Omental fat pad (tissue), 4 donors: Measurements from ENCODE around the gene HSPB3. TPM values are rescaled to one million over a fixed set of nuclear protein-coding genes. Genes with fewer than 3 reads are reported as not detected.
A peak's percentile ranks its signal among the peaks of the same experiment; 100 is the strongest.

Experiments
- ATAC-seq: fragments of 150-250 bp; one replicate; pipeline ENCODE4 v1.9.1; 2016; ENCODE audit warnings: mild to moderate bottlenecking, moderate library complexity; ENCODE audit not compliant: low FRiP score
- DNase-seq: peaks from one replicate; pipeline ENCODE4 v3.0.0-alpha.2; 2019; ENCODE audit warnings: low spot score
- total RNA-seq, 4 donors: library from RNA; depleted of rRNA; stranded (reverse); fragments of >200 nt; gene quantifications; one replicate each; pipeline ENCODE4 v1.1.0, GENCODE V29; 2016
- TF ChIP-seq, protein P1 (sequence below), 3 donors: fragments of 450-650 bp; IDR thresholded peaks; one replicate each; pipeline ENCODE4 v1.5.1; 2016 to 2017; ENCODE audit warnings: antibody characterized with exemption in 3 of 3, mild to moderate bottlenecking in 3 of 3, moderate library complexity in 2 of 3

HSPB3 gene
- total RNA-seq, 4 donors from 2014 or later = not detected

DNA sequence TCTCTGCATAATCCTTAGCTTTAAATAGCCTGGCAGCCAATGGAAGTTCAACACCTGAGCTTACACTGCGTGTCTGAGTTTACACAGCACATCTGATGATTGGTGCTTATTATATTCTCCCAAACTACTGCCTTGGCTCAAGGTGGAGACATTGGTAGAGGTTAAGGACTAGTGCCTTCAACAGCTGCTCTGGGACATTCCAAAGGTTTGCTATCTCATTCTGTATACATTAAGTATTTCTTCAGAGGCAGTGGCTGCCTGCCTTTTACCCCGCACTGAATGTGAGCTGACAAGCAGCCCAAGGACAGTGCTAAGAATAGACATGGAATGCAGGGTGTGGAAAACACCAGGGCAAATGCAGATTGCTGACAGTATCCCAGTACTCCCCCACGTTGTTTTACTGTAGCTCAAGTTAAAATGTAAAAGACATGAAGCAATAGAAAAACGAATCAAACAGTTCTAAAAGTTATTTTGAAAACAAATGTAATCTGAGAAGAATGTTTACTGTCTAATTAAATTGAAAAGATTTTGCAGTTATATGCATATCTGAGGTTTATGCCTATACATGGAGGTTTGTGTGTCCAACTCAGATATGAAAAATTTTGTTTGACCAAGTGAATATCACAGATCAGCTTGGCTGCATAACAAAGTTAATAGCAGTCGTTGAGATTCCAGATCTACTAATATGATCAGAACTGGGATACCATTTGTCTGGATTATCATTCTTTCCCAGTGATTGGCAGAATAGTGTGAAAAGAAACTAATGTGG is 1.8 kb downstream of the HSPB3 start:
- peak; percentile 31 for ATAC-seq
- DNase-seq = no peak
- TF ChIP-seq, protein P1, sequence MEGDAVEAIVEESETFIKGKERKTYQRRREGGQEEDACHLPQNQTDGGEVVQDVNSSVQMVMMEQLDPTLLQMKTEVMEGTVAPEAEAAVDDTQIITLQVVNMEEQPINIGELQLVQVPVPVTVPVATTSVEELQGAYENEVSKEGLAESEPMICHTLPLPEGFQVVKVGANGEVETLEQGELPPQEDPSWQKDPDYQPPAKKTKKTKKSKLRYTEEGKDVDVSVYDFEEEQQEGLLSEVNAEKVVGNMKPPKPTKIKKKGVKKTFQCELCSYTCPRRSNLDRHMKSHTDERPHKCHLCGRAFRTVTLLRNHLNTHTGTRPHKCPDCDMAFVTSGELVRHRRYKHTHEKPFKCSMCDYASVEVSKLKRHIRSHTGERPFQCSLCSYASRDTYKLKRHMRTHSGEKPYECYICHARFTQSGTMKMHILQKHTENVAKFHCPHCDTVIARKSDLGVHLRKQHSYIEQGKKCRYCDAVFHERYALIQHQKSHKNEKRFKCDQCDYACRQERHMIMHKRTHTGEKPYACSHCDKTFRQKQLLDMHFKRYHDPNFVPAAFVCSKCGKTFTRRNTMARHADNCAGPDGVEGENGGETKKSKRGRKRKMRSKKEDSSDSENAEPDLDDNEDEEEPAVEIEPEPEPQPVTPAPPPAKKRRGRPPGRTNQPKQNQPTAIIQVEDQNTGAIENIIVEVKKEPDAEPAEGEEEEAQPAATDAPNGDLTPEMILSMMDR (IDR thresholded peaks at IDR 0.05) = no peak

DNA sequence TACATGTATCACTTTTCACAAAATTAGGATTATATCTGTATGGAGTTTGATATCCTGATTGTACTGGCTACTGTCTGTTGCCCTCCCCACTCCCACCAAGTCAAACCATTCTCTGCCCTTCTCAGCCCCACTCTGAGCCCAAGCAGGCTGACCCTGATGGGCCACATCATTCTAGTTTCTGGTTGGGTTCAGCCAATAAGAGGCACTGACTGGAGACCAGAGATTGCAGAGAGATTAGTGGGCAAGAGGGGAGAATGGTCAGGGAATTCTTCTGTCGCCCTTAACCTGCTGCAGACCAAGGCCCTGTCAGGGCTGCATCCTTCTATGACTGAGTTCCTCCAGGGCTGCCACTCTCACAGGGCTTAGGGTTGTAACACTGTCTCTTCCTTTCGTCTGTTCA is 2.7 kb downstream of the HSPB3 start:
- TF ChIP-seq, protein P1 (IDR thresholded peaks at IDR 0.05) = no peak

DNA sequence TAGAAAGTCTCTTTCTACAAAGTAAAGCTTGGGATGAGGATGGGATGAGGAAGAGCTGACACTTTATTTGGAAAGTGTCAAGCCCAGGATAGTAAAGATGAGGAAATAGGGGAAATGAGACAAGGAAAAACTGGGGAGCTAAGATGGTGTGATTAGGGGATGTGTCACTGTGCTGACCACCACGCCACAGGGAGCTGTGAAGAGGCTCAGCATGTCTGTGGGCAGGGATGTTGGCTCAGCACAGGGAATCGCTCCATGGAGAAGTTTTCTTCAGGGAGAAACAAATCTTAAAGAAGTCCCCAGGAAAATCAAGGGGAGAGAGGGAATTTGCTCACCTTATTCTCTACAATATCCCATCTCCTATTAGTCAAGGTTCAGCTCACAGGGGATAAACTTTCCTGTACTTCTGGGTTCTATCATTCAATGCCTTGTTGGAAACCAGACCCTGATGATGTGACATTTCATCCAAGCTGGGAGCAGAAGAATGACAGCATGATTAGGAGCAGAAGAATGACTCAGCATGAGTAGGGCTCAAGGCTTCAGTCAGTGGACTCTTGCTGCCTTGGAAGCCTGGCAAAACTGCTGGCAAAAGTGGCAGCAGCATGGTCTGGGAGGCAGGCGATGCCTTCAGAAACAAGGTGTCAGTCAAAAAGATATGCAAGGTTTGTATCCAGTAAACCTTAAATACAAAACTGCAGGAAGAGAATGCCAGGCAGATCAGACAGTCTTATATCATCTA is 4.9 kb downstream of the HSPB3 start:
- no peak for ATAC-seq
- TF ChIP-seq, protein P1 (IDR thresholded peaks at IDR 0.05) = no peak
- no peak for DNase-seq

More for the DNA sequence above, 2.7 kb downstream of the HSPB3 start:
- DNase-seq (no peak), ATAC-seq (no peak)

DNA sequence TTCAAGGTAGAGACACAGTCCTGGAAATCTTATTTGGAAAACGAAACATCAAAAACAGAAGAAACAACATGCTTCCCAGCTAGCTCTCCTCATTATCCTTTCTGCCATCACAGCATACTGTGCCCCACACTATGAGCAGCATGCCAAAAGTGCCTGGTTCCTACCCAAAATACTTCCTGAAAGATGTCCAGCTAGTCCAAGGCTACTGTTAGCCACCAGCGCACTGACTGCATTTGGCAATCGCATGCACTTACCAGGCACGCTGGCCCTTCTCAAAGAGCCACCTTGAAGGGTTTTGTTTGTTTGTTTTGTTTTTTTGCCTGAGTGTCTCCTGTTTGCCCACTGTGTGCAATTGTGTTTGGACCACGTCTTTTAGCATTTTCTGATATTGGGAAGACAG is 6.8 kb downstream of the HSPB3 start:
- TF ChIP-seq, protein P1 (IDR thresholded peaks at IDR 0.05) = no peak
- ATAC-seq (no peak), DNase-seq (no peak)

DNA sequence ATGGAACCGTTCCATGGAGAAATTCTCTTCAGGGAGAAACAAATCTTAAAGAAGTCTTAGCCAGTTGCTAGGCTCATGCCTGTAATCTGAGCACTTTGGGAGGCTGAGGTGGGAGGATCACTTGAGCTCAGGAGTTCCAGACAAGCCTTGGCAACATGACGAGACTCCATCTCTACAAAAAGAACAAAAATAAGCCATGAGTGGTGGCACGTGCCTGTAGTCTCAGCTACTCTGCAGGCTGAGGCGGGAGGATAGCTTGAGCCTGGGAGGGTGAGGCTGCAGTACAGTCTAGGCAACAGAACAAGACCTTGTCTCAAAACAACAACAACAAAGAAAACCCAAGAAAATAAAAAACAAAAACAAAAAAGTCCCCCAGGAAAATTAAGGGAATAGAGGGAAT is 8.2 kb downstream of the HSPB3 start:
- DNase-seq (no peak), ATAC-seq (no peak)
- TF ChIP-seq, protein P1 (IDR thresholded peaks at IDR 0.05) = no peak

DNA sequence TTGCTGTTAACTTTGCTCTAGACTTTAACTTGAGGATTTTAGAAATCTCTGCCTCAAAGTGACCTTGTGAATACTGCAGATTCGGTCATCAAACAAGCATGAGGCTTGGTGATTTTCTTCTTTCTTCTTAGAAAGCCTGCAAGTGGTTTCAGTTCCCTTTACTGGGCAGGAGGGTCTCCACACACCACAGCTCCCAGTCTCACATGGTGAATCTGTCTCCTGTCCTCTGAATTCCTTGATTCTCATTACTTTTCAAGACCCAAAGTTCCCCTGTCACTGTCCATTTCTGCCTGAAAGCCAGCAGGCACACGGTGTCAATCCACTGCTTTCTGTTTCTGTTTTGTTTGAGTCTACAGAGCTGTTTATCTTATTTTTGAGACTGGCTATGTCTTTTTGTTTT is 14.1 kb downstream of the HSPB3 start:
- TF ChIP-seq, protein P1 (IDR thresholded peaks at IDR 0.05) = no peak
- DNase-seq (no peak), ATAC-seq (no peak)
